HG03060 (cell line): ENCODE measurements around the gene FOXP2.
"Not testable (repeated sequence)": the region's sequence is repeated elsewhere in the genome, so short reads cannot be mapped to it uniquely, and the experiment has no call there.

ENCODE experiments used
- ATAC-seq: cut with Tn5 transposase; IDR thresholded peaks from one replicate; pipeline ENCODE4 v1.9.1; 2021; ENCODE audit warnings: low read depth, moderate number of reproducible peaks; ENCODE audit not compliant: unreplicated experiment

Gene FOXP2

DNA sequence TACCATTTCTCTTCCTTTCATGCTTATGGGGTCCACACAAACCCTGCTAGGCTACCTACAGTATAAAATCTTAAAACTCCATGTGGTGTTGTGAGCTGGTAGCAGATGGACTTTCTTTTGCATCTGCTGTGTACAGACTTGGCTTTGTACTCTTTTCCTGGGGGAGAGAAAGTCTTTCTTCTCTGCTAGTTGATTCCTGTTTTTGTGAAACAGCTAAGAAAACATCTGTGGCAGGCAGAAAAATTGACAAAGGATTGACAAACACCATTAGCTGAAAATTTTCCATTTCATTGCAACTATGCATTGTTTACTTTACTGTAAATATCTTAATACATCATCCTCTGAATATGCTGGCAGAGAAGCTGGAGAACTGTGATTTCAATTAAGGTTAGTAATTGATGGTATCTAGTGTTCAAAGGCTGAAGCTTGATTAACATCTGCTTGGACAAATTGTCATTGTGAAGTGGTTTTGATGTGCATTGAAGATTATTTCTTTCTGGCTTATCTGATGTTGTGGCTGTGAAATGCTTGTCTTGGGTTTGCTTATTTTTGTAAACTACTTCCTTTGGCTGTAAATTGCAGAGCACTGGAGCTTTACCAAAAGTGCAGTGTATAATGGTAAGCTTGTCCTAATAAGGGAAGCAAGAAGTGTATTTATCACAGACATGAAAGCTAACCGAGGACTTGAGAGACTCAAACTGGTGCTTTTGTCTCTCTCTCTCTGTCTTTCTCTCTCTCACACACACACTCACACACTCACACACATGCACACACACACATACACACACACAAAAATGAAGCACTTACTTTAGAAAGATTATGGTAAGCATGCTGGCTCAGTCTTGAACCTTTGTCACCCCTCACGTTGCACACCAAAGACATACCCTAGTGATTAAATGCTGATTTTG is at the start of gene FOXP2:
FOXP2 (plus strand) TSS at position 660 of the 908 bp plus-strand sequence. CDS start 11,697 bp downstream, outside the sequence.
- ATAC-seq = no peak

DNA sequence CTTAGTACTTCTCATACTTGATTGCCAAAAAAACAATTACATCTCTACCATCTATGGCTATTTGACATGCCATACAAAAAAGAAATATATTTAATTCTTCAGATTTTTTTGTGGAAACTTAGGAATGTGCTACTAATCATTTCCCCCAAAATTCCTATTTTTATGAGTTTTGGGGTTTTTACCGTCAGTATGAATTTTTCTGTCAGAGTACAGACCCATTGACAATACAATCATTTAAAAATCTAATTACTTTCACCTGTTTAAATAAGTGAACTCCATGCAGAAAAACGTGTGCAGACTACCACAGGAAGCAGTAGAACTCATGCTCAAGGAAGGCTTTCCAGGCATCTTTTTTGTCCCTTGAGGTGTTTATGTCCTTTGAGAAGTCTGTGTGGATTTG is 48.8 kb upstream of the FOXP2 start:
- no peak for ATAC-seq

DNA sequence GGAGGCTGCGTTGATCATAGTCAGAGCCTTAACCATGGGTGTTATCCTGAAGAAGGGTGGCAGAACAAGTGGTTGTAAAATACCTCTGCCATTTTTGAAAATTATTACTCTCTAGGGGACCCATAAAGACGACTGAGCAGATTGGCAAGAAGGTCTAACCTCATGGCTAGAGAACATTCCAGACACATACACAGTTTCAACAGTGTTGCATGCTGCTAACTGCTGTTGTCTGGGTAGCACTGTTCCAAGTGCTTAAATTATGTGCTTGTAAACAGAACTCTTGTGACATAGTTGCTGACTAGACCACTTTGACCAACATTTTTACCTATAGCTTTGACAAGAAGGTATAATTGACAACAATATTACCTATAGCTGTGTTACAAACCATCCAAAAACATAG is 46.1 kb upstream of the FOXP2 start:
- no peak for ATAC-seq

DNA sequence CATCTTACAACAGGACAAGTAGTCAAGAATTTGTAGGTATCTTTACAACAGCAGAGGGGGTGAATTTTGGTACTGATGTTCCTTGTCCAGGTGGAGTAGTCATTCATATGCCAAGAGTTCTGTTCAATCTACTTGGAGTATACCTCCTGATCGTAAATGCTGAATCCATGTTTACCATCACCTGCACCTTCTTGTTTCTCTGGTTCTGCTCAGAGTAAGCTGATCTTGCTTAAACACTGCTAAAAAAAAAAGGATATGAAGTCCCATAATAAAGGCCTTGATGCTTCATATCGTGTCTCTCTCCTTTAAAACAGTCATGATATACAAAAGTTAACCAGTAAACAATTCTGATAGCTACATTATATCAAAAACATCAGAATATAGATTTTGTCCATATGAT is 45.3 kb upstream of the FOXP2 start:
- no peak for ATAC-seq

DNA sequence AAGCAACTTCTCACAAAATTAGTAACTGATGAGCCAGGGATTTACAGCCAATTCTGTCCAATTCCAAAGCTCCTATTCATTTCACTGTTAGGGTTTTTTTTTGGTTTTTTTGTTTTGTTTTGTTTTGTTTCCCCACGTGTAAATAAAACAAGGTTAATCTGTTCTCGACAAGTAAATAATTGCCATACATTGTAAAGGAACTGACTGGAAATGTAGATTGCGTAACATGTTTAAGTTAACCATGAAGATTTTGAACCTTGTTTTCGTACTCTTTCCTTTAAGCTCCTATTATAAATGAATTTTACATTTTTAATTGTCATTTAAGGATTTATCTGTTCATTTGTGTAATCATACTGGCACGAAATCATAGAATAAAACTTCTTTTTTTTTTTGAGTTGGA is 42.0 kb upstream of the FOXP2 start:
- no peak for ATAC-seq

DNA sequence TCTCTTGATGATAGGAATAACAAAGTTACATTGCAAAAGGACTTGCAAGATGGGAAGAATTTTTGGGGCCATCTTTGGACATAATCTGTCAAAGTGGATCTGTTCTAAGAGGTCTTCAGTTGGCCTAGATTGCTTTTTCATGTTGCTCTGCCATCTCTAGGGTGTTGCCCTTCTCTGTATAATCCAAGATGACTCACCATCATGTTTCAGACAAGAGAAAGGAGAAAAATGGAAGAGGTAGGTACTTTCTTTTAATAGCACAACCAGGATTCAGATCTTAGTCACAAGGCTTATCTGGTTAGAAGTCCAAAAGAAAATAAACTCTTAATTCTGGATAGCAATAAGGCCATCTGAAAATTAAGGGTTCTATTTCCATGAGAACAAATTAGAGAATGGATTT is 38.7 kb upstream of the FOXP2 start:
- no peak for ATAC-seq

DNA sequence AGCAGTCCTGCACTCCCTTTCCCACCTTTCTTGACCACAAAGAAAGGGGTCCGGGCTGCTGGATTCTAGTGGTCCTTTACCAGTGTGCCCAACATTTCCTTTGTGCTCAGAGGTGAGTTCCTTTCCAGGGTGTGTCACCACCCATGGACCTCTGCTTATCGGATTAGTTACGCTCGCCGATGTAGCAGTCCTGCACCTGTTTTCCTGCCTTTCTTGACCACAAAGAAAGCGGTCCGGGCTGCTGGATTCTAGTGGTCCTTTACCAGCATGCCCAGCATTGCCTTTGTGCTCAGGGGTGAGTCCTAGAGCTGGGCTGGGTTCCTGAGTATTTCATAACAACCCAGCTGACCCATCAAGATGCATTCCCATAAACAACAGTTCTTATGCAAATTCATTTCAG is 30.7 kb upstream of the FOXP2 start:
- ATAC-seq = not testable (repeated sequence)

DNA sequence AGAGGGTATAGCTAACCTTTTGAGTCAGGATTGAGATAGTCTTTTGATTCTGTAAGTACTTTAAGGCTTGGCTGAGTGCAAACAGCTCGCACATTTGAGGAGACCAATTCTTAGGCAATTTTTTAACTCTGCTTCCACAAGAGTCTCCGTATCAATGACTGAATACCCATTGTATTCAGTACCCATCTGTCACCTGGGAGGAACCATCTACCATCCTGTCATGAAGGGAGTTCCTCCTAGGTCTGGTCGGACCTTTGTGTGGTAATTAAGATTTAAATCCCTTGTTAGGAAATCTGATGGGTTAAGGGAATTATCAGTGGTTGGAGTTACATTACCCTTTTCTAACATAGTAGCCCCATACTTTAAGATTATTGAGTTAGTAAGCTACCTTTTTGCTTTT is 30.3 kb upstream of the FOXP2 start:
- not testable (repeated sequence) for ATAC-seq

DNA sequence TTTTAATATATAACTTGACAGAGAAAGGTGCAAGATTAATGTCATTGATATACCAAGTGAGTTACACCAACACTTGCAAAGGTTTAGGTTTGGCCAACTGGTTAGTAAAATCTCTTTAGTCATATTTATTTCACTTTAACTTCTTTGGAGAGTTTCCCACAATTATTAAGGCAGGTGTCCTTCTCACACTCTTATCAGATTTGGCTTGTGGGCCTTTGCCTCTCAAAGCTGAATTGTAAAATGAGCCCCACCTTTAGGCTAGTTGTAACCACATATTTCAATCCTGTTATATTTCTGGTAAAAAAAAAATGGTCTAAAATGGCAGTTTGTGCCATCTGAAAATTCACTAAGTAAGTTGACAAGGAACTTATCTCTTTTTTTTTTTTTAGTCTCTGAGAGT is 26.6 kb upstream of the FOXP2 start:
- no peak for ATAC-seq

DNA sequence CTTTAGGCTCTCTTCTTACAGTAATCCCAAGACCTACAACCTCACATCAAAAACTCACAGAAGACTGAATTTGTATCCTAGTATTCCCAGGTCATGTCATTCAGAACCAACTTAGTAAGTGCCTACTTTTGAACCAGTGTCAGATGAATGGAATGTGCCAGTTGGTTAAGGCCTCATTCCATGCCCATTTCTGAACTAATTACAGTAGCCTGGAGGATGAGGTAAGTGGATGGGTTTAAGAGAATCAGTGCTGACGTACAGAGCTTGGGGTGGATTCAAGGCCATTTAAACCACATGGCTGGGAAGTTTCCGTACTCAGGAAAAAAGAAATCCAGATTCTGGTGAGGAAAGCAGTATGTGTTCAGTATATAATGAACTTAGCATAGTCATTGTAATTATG is 21.9 kb upstream of the FOXP2 start:
- no peak for ATAC-seq

DNA sequence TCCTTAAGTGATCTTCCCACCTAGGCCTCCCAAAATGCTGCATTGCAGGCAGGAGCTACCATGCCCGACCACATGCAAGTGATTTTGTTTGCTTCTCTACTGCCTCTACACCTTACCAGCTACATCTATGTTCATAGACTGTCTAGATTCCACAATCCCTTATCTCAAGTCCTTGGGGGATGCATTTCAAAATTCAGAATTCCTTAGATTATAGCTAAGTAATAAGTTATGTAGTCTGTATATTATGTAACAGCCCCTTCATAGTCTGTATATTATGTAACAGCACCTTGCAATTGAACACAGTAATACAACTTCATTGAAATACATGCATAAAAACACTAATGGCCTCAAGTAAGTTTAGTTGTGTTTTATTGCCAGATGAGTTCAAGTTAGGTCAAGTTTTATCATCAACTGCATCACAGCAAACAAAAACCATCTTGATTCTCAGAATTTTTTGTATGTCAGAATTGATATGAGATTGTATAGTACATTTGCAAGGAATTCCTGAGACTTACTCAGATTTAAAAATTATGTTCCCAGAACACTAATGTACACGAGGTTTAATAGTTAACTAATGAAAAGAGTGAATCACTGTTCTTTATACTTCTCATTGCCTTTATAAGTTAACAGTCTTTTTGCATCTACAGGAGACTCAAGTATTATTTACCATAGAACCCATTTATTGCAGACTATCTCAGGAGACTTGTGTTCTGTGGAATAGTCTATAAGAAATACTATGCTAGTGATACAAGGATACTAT is 11.6 kb upstream of the FOXP2 start:
- no peak for ATAC-seq

DNA sequence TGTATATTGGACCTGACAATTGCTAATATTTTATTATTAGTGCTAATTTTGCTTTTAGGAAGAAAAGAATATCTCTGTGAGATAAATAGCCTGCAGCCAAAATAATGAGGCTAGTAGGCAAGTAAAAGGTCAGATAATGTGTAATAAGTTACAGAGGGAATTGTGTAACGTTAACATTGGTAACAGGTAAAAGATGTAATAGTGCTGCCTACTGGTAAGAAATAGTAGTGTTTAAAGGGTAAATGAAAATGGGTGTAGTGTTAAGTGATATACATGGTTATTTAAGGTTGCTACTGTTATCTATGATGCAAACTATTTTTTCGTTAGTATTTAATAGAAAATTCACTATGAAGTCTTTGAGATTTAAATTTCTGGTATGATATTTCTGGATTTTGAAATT is 9.2 kb upstream of the FOXP2 start:
- peak; percentile 68 for ATAC-seq

DNA sequence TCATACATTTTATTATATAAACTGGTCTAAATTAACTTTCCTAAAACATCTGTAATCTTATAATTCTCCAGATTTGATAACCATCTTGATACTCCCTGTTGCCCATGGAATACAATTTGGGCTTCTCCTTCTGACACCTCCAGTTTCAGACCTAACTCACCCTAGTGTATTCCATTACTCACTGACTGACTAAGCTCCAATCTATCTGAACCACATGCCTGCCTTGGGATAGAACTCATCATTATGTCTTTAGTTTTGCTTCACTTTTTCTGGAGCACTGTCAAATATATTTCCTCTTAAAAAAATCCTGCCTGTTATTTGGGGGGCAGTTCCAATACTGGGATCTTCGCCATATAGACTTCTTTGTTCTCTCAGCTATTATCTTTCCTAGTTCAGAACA is 4.9 kb upstream of the FOXP2 start:
- ATAC-seq = no peak

DNA sequence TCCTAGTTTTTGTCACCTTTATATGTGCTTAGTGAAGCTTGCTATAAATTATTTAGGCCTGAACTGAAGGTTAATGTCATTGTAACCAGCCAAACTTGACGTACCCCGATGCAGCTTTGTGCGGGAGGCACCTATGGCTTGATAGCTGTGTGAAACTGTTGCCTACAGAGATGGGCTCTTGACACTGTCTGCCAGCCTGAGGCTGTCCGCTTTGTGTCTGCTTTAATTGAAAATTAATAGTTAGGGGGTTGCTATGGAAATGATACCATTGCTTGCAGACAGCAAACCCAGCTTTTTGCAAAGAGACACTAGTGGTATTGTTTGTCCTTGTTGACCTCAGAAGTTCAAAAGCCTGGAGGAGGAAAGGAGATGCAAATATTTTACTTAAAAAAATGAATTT is 2.1 kb upstream of the FOXP2 start:
- no peak for ATAC-seq

DNA sequence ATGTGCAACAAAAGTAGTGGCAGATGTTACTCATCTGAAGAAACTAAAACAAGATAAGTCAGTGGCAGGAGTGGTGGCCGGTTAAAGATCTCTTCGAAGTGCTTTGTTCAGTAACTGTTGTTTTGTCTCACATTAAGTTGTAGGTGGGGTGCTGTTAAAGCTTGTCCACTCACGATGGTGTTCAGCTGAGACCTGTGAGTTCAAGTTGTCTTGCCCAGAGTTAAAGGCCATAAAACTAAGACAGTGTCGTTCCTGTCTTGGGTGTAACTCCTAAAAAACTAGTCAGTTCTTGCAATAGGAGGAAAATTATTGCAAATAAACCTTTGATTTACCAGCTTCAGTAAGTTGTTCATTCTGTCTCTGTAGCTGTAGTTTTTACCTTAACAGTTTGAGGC is 857 bp upstream of the FOXP2 start:
- ATAC-seq = no peak

DNA sequence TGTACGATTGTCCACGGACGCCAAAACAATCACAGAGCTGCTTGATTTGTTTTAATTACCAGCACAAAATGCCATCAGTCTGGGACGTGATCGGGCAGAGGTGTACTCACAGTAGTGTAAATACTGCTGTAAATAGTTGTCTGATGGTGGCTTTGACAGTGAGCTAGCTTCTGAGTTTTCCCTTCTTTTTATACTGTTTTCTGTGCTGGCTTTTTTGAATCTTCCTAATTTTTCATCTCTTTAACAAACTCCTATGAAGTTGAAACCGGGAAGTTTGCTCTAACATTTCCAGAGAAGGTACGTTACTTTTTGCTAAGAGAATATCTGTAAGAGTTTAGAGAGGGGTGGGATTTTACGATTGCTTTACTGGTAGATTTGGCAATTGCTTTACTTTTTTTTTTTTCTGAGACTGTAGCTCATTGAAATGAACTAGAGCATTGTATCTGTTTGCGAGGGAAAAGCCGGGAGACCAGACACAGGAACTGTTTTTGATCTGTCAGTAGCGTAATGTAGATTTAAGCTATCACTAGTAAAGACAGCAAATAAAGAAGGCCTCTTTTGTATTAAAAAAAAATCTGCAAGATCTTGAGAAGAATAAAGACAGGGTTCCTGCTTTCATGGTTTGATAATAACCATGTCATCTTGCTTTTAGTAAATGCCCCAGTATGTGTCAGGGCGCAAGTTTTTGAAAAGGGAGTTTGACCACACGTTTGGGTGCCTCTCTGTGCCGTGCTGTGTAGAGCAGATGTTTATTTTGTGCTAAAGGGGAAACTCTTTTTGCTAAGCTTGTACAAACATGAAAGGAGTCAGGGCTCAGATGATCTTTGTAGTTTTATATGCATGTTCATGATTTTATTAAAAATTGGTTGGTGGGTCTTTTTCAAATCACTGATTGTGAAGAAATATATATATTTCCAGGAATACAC is 712 bp downstream of the FOXP2 start:
- ATAC-seq = no peak

DNA sequence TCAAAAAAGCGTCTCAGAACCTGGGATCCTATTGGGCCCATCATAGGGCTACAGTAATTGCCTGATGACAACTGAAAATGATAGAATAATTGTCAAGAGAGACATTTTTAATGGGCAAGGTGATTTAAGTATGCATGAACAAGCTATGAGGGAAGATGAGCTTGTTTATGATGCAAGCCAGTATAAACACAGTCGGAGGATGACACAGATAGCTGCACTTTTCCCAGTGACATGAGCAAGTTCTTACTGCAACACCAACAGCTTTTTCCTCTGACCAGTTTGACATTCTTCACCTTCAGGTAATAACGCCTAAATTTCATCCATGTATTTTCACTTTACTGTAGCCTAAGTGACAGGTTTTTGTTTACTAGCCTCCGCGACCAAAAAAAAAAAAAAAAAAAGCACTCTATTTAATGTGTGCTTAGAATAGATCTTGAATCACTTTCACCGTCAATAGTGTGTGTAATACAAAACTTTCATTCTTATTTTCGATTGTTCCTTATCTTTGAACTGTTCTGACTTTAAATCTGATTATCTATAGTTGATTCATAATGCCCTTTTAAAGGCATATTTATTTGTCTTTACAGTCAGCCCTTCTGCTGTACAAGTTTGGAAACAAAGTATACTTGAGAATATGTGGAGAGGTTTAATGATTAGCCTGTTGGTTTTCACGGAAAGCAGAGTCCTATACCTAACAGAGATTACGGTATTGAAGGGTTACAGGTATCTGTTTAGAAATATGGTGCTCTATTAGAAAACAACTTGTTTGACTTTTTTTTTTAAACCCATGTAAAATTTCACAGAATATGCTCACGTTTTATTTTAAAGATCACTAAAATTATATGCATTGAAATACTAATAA is 1.7 kb downstream of the FOXP2 start:
- ATAC-seq = no peak

DNA sequence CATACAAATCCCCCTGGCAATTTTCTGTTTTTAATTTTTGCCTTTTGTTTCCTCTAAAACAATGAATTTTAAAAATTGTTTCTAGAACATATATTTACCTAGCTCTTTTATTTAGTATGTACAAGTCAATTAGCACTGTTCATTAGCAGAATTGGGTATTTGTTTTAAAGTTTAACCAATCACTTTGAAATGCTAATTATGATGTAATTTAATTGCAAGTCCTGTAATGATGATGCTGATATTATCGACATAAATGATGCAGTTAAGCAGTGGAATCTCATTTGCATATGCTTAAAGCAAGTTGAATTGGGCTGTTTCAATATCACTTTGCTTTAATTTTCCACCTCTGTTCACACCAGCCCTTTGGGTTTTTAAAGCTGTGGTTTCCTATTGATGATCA is 2.7 kb downstream of the FOXP2 start:
- no peak for ATAC-seq

DNA sequence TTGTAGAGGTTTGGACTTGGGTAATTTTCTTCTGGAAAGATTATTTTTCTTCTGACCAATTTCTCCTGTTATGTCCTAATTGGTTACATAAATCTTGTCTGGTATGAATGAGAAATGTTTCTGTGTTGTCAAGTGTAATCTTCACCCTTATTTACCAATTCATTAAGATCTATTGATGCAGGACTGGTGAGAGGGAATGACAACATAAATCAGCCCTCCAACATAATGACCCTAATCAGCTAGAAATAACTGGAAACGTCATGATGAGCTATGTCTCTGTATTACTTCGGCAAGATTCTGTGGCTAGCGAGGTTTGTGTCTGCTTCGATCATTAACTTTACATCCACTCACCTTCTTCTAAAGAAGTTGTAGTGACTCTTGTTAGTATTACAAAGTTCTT is 3.5 kb downstream of the FOXP2 start:
- ATAC-seq = no peak
